HG02852 (cell line): ENCODE measurements around the gene DNM2.
"Not testable (repeated sequence)": the region's sequence is repeated elsewhere in the genome, so short reads cannot be mapped to it uniquely, and the experiment has no call there.

Experiments
- ATAC-seq: cut with Tn5 transposase; IDR thresholded peaks from one replicate; pipeline ENCODE4 v1.9.1; 2021; ENCODE audit warnings: mild to moderate bottlenecking, moderate library complexity; ENCODE audit not compliant: unreplicated experiment

DNM2 gene

GRCh38 chr19:10856899-10857298, 139.0 kb downstream of the DNM2 start:
- not testable (repeated sequence) for ATAC-seq

GRCh38 chr19:10858204-10858828, 140.4 kb downstream of the DNM2 start:
- no peak for ATAC-seq

GRCh38 chr19:10861103-10861651, 143.3 kb downstream of the DNM2 start:
- no peak for ATAC-seq

DNA sequence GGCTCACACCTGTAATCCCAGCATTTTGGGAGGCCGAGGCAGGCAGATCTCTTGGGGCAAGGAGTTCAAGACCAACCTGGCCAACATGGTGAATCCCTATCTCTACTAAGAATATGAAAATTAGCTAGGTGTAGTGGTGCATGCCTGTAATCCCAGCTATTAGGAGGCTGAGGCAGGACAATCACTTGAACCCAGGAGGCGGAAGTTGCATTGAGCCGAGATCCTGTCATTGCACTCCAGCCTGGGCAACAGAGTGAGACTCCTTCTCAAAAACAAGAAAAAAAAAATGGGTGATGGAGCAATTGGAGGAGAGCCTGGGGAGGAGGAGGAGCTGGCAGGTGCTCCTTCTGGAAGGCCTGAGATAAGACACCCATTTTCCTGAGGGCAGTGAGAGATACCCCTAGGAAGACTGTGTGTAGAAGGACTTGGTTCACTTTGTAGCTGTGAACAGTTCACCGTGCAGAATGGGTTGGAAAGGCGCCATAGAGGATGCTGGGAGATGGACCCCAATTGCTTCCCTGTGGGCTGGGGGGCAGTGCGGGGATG, 144.8 kb downstream of the DNM2 start:
- ATAC-seq: no peak

- no peak for ATAC-seq
These were observed 145.3 kb downstream of the DNM2 start for GRCh38 chr19:10863107-10863717.

DNA sequence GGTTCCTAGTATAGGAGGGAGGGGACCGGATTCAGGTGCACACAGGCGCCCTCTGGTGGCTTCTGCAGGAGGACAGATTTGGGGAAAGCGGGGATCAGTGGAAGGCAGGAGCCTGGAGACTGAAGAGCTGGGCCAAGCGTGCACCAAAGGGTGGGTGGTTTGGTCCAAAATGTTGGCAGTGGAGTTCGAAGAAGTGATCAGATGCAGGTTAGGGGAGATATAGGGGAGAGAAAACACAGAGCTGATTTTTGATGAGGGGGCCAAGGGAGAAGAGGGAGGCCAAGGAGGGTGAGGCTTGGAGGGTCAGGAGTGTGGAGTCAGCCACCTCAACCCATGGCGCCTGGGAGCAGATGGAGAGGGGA, 146.6 kb downstream of the DNM2 start:
- no peak for ATAC-seq

- no peak for ATAC-seq
These were observed 148.6 kb downstream of the DNM2 start for GRCh38 chr19:10866495-10866894.

DNA sequence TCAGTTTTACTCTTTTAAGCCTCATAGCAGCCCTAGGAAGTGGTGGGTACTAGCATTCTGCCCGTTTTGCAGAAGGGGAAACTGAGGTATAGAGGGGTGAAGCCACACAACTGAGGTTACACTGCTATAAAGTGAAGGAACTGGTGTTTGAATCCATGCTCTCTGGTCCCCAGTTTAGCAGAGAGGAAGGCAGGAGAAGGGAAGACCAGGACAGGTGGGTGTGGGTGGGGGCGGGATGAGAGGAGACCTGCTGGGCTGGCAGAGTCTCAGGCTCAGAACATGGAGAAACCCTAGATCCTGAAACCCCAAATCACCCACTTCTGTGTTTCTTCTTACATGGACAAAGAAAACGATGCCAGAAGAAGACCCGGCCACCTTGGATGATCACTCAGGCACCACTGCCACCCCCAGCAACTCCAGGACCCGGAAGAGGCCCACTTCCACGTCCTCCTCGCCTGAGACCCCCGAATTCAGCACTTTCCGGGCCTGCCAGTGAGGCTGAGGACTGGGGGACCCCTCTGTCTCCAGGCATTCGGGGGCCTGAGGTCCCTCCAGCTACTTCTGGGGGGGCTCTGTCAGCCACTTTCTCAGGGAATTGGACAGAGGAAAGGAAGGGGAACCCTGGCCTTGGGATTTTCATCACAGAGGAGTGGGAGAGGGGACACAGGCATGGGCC, 151.1 kb downstream of the DNM2 start:
- ATAC-seq: no peak

DNA sequence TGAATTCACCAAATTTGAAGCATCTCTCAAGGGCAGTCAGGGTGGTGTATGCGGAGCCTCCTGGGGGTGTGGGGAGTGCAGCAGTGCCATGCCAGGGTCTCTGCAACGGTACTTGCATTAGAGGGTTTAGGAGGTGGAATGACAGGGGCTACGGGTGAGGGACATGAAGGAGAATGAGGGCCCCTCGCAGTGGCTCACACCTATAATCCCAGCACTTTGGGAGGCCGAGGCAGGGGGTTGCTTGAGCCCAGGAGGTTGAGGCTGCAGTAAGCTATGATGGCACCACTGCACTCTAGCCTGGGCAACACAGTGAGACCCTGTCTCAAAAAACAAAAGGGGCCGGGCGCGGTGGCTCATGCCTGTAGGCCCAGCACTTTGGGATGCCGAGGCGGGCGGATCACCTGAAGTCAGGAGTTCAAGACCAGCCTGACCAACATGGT, 152.0 kb downstream of the DNM2 start:
- ATAC-seq: not testable (repeated sequence)

GRCh38 chr19:10870501-10870954, 152.6 kb downstream of the DNM2 start:
- peak; percentile 1 for ATAC-seq

DNA sequence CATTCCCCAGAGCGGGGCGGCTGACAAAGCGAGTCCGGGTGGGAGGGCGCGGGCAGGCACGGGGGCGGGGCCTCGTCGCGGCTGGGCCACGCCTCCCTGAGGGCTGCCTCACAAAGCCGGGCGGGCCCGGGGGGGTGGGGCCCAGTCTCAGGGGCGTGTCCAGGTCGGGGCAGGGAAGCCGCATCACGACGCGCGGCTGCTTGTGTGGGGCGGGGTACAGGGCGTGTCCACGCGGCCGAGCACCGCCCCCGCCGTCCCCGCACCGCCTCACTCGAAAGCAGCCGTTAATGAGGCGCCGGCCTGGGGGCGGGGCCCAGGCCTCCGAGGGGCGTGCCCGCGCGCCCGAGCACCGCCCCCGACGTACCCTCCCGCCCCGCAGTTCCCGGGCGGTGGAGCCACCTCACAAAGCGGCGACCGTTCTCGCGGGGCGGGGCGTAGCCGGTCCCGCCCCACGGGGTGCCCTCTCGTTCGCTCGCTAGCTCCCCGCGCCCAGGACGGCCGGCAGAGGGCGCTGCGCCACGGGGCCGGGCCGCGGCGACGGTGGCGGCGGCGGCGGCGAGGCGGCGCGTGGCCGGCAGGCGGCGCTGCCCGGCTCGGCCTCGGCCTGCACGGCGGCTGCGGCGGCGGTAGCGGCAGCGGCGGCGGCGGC, 153.2 kb downstream of the DNM2 start, which contains the start of gene CARM1:
CARM1 (plus strand) TSS at position 599 of the 649 bp plus-strand sequence. CDS start 150 bp downstream, outside the sequence.
- peak; percentile 68 for ATAC-seq

DNA sequence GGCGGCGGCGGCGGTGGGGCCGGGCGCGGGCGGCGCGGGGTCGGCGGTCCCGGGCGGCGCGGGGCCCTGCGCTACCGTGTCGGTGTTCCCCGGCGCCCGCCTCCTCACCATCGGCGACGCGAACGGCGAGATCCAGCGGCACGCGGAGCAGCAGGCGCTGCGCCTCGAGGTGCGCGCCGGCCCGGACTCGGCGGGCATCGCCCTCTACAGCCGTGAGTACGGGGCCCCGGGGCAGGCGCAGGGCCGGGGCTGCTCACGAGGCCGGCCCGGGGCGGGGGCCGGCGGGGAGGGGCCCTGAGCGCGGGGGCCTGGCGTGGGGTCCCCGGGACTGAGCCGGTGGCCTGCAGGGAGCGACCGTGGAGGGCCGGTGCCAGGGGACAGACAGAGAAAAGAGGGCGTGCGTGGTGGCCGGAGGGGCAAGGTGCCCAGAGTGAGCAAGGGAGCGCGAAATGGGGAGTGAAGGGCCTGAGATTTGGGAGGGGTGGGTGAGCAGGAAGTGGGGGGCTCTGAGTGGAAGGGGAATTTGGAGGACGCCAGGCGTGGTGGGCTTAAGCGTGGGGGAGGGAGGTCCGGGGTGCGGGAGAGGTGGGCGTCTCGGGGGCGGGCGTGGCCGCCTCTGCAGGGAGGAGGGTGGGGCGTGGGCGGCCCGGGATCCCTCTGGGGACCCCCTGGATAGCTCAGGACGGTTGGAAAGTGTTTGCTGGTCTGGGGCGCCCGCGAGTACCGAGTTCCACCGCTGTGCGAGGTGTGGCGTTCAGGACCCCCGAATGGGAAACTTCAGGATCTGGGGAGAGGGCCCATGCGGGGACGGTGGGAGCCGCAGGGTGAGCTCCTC, 154.0 kb downstream of the DNM2 start:
- ATAC-seq: no peak

DNA sequence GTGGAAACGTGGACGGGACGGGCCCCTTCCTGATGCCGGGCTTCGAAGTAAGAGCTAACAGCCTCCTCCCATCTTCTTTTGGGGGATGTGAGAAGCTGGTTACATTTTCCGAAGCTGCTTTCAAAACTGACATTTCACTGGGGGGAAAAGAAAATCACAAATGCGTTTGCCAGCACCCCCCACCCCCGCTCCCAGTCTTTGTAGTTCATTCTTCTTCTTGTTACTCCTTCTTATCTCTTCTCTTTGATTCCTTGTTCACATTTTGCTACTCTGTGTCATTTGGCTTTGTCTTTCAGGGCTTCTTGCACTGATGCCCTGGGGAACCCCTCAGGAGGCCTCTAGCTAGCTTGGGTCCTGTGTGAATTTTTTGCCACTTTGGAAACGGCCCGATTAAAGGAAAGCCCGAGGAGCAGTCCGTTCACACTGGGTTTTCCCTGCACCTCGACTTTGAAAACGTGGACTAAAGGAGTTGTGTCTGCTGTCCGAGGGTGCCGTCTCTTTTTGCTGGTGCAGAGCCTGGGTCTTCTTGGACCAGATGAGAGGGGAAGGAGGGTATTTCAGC, 154.7 kb downstream of the DNM2 start:
- no peak for ATAC-seq

- ATAC-seq: no peak
These were observed 156.1 kb downstream of the DNM2 start for GRCh38 chr19:10874024-10874423.

DNA sequence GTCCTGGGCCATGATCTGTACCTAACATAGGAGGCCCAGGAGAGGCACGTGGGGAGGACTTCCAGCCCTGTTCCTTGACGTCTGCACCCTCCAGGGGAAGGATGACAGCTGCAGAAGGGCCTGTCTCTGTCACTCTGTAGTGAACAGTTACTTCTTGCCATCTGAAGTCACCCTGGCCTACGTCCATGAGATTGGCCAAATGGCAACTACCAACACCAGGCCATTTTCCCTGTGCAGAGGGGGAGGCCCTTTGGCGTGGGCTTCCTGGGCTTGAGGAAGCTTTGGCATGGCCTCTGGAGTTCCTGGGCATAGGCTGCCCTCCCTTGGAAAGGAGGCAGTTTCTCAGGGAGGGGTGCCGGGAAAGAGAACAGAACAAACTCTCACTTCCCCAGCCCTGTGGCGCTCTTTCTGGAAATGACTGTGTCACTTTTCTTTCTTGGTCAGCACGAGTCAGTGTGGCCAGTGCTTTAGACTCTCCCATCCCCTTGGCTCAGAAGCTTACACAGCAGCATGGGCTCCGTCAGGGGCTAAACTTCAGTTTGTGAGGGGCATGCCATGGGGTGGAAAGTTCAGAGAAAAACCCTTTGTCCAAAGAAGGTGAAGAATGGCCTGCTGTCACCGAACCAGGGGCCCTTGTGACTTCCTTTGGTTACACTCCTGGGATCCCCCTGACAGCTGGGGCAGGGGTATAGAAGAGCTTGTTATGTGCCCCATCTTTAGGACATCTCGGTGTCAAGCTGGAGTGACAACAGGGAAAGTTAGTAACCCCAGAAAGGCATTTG, 158.8 kb downstream of the DNM2 start:
- peak; percentile 63 for ATAC-seq

- not testable (repeated sequence) for ATAC-seq
These were observed 159.7 kb downstream of the DNM2 start for GRCh38 chr19:10877608-10878007.

- ATAC-seq: no peak
These were observed 160.4 kb downstream of the DNM2 start for GRCh38 chr19:10878253-10878652.
